NCI-H187 treated with DMSO at 0.1 percent for 48 hours (cell line): ENCODE measurements around the gene SLC16A13.
"Not testable (repeated sequence)": the region's sequence is repeated elsewhere in the genome, so short reads cannot be mapped to it uniquely, and the experiment has no call there.

Source experiments
- DNase-seq: peaks from one replicate; lab custom pipeline; 2025; lab: John Stamatoyannopoulos, UW

The SLC16A13 gene

DNA sequence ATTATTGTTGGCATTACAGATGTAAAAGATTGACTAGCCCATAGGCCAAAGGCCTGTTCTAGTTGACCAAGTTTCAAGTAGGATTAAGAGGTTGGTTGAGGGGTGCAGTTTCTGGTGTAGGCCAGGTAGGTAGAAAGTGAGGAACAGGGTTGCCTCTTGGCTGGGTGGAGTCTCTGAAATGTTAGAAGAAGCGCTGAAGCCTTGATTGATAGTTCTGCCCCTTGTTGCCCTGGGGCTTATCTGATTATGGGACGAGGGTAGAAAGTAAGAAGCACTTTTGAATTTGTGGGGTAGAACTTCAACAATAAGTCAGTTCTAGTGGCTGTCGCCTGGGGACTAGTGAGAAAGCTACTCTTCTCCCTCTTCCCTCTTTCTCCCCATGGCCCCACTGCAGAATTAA lies 6.7 kb upstream of the SLC16A13 start:
- no peak for DNase-seq

DNA sequence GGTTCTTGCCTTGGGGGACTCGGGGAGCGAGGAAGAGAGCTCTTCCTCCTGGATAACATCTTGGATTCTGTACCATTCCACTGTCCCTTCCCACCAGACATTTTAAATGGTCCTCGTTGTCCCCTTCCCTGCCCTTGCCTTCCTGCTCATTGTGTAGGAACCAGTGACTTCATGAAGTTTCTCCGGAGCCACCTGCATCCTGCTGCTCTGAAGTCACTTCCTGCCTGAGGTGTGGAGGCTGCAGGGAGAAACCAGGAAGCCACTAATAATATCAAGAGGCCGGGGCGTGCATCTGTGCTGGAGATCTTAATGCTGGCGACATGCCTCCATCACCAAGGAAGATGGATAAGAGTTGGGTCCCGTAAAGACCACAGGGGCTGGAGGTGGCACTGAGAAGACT lies 6.2 kb upstream of the SLC16A13 start:
- DNase-seq: no peak

DNA sequence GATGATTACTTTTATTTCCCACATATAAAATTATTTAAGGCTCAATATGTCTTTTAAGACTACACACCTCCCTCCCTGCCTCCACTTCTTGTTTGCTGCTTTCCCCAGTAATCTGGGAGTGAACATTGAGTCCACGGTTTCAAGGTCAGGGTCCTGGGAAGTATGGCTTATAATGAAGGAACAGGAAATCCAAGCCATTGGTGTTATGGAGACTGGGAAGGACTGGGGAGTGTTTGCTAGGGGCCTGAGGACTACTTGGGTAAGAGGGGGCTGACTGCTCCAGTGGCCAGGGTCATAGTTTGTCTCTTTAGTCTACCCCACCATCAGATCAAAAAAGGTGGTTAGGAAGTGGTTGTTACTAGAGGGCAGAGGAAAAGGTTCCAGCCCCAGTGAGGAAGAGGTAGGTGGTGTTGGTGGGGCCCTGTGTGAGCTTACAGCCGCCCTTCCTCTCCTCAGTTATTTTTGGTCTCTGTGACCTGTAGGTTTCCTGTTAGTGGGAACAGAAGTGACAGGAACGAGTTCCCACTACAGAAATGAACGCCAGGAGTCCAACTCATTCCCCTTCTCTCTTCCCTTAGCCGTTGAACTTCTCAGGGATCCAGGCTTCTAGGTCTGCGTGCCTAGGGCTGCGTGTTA lies 742 bp upstream of the SLC16A13 start:
- DNase-seq: no peak

DNA sequence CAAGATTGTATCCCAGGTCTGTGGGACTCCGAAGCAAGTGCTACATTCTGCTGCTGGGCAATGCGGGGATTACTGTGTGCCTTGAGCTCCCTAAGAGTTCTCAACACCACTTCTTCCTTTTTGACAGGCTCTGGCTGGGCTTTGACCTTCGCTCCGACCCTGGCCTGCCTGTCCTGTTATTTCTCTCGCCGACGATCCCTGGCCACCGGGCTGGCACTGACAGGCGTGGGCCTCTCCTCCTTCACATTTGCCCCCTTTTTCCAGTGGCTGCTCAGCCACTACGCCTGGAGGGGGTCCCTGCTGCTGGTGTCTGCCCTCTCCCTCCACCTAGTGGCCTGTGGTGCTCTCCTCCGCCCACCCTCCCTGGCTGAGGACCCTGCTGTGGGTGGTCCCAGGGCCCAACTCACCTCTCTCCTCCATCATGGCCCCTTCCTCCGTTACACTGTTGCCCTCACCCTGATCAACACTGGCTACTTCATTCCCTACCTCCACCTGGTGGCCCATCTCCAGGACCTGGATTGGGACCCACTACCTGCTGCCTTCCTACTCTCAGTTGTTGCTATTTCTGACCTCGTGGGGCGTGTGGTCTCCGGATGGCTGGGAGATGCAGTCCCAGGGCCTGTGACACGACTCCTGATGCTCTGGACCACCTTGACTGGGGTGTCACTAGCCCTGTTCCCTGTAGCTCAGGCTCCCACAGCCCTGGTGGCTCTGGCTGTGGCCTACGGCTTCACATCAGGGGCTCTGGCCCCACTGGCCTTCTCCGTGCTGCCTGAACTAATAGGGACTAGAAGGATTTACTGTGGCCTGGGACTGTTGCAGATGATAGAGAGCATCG lies 2.4 kb downstream of the SLC16A13 start:
- DNase-seq: no peak

DNA sequence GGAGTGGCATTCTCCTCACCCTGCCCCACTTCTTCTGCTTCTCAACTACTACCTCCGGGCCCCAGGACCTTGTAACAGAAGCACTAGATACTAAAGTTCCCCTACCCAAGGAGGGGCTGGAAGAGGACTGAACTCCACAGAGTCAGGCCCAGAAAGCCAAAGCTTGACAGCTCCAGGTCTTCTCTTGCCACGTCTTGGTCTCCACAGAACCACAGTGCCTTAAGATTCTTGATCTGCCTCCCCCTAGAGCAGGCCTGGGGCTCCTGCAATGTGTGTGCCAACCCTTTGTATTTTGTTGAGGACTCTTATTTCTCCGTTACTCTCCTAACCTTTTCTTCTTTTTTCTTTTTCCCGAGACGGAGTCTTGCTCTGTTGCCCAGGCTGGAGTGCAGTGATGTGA lies 4.0 kb downstream of the SLC16A13 start:
- no peak for DNase-seq

DNA sequence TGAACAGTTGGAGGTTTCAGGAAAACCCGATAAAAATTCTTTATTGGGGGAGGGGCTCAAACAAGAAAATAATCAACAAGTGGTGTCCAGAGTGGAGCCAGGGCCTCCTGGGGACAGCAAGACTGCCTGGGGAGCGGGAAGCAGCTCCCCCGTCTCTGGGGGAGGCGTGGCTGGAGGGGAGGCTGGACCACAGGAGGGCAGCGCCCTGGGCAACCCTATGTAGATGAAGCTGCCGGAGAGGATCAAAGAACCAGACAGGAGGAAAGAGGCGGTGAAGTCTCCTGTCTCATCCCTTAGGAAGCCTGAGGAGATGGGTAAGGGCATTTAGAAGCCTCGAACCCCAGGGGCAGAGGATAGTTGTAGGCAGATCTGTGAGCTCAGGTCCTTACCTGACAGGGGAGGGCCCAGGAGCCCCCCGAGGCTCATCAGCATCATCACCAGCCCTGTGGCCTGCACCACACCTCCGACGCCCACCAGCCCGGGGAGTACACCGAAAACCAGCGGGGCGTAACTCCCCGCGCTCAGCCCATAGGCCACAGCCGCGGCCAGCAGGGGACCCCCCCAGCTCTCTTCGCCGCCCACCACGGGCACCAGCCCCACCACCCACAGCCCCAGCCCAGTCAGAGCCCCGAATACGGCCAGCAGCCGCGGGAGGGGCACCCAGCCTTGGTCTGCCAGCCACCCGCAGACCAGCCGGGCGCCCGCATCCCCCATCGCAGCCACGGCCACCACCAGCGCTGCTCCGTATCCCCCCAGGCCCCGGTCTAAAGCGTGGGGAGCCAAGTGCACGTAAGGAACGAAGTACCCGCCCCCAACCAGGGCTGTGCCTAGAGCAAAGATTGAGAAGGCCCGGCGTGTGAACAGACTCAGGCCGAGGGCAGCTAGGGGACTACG lies 6.0 kb downstream of the SLC16A13 start:
- no peak for DNase-seq

DNA sequence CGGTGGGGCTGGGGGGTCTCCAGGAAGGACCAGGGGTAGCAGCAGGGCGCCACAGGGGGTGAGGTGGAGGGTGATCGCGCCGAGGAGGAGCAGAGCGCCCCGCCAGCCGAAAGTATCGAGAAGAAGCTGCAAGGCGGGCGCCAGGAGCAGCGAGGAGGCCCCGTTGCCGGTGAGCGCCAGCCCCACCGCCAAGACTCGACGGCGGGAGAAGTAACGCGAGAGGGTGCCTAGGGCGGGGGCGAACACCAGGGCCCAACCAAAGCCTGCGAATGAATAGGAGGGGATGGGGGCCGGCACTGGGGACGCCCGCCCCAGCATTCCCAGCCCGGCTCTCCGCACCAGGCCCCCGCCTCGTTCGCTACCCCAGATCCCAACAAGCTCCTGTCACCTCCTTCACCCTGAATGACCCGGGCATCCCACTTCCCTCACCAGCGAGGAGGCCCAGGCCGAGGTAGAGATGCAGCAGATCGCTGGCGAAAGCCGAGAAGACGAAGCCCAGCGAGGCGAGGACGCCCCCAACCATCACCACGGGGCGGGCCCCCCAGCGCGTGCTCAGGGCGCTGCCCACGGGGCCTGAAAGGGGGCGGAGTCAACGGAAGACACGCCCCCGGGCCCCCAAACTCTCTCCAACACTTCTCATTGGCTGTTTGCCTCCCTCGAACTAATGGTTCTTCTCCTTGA lies 6.8 kb downstream of the SLC16A13 start:
- DNase-seq: no peak

DNA sequence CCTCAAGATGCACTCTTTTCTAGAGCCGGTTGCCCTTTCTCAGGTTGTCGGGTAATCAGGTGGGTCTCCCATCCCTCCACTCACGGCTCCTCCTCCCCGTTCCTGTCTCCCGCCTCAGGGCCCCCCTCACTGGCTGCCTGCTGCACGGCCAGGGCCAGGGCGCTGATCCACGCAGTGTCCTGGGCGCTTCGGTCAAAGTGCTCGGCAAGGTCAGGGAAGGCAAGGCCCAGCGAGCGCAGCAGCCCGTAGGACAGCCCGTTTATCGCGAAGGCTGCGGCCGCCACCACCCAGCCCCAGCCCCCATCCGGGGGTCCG lies 7.3 kb downstream of the SLC16A13 start:
- DNase-seq: no peak

DNA sequence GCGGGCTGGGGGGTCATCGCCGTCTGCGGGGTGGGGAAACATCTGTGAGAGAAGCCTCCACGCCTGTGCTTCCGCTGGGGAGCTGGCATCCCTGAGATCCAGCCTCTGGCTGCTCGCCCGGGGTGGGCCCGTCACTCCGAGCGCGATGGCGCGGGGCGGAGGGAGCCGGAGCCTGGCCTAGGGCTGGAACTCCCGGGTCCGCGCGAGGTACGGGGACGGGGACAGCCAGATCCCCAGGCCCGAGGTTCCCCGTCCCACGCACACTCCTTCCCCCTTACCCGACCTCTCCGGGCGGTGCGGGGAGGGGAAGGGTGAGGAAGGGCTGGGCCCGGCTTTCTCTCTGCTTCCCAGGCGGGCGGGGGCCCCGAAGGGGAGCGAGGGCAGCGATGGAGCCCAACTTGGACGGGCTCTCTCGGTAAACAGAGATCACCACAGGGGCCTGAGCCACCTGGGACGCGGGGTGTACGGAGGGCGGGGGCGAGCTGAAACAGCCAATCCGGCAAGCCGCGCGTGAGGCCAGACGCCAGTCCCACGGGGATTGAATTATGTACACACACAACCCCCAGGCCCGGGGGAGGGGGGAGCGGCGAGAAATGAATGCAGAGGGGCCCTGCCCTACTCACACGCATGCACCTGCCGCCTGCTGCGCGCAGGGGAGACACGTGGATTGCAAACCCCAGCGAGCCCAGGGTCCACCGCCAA lies 7.8 kb downstream of the SLC16A13 start, which contains the start of gene SLC16A11:
Gene SLC16A11, minus strand, starts transcription at position 596 of the 702 bp plus-strand sequence. Its CDS starts 579 bp downstream, at position 17.
- DNase-seq: no peak

DNA sequence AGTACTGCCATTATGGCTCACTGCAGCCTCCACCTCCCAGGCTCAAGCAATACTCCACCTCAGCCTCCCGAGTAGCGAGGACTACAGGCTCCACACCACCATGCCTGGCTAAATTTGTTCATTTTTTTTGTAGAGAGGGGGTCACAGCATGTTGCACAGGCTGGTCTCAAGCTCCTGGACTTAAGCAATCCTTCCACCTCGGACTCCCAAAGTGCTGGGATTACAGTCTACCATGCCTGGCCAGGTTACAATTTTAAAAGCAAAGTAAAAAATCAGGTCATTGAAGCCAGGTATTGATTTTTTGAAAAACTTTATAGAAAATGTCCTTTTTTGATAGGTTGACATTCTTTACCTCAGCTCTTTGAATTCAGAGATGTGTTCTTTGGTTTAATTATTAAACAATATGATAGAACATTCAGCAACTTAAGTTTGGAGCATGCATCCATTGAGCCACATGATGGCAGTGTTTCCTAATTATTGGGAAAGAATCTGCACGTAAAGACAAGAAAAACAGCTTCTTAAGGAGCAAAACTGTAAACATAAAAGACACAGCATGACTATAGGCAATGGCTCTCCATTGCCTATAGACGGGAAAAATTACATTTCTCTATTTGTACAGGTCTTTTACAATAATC lies 9.8 kb downstream of the SLC16A13 start:
- DNase-seq: no peak

DNA sequence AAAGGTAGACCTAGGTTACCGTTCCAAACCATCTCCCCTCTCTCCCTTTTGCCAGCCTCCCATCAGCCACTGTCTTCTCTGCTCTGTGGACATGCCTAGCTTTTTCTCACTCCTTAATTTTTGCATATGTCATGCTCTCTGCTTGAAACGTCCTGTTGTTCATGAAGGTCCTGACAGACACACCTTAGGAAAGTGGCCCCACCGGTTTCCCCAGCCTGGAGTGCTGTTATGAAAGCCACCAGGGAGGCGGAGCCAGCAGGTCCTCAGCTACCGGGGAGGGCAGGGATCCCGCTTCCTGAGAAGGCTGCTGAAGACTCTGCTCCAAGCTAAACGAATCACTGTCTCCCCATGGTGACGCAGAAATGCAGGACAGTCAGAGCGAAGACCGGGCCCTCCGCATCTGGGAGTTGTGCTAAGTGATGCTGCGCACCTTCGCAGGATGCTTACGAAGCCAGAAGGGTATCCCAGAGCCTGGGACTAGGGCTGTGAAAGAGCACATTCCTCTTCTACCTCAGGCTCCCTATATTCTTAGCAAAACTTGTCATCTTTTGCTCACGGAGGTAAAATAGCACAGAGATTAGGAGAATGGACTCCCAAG lies 10.4 kb downstream of the SLC16A13 start:
- DNase-seq: no peak

DNA sequence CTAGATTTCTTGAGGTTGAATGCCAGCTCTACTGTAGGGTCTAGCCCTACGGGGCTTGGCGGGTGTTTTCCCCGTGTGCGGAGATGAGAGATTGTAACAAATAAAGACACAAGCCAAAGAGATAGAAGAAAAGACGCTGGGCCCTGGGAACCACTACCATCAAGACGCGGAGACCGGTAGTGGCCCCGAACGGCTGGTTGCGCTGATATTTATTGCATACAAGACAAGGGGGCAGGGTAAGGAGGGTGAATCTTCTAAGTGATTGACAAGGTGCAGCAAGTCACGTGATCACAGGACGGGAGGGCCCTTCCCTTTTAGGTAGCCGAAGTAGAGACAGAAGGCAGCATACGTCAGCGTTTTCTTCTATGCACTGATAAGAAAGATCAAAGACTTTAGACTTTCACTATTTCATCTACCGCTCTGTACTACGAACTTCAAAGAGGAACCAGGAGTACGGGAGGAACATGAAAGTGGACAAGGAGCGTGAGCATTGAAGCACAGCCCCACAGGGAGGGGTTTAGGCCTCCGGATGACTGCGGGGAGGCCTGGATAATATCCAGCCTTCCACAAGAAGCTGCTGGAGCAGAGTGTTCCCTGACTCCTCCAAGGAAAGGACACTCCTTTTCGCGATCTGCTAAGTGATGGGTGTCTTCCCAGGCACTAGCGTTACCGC lies 11.0 kb downstream of the SLC16A13 start:
- DNase-seq: not testable (repeated sequence)

DNA sequence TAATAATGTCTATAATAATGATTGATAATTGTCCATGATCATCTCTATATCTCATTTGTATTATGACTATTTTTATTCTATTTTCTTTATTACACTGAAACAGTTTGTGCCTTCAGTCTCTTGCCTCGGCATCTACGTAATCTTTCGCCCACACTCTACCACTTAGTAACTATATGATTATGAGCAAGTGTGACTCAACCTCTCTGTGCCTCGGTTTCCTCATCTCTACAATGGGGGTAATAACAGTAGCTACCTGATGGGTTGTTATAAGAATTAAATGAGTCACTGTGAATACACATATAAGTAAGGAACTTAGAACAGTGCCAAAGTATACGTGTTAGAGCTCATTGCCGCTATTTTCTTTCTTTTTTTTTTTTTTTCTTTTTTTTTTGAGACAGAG lies 11.8 kb downstream of the SLC16A13 start:
- no peak for DNase-seq

DNA sequence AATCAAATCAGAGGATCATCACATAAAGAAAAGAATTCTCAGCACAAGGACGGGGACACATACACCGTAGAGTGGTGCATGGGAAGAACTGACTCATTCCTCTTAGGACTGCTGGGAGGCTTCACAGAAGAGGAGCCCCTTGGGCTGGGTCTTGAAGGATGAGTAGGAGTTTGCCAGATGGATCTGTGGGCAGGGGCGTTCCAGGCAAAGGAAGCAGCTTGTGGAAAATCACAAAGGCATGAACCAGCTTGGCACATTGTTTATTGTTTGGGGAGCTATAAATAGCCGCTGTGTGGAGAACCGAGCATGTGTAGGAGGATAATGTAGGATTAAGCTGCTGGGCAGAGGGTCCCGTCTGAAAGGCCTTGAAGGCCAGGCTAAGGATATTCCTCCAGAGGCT lies 13.2 kb downstream of the SLC16A13 start:
- DNase-seq: no peak

DNA sequence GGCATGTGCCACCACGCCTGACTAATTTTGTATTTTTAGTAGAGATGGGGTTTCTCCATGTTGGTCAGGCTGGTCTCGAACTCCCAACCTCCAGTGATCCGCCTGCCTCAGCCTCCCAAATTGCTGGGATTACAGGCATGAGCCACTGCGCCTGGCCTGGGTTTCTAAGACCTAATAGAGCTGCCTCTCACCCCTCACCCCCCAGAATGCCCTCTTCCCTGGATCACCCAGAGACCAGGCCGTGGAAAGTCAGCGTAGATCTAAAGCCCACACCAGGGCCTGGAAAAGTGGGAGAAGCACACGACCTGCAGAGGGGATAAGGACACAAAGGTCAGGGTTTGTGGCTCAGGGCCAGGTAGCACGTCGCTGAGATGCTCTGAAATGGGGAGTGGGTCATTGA lies 14.8 kb downstream of the SLC16A13 start:
- not testable (repeated sequence) for DNase-seq

DNA sequence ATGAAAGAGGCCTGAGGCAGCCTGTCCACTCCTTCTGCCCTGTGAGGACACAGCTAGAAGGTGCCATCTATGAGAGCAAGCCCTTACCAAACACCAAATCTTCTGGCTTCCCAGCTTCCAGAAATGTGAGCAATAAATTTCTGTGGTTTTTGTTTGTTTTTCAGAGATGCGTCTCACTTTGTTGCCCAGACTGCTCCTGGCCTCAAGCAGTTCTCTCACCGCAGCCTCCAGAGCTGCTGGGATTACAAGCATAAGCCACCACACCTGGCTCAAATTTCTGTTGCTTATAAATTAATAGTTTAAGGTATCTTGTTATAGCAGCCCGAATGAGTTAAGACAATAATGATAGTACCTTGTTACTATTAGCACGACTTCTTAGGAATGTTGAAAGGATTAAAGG lies 20.6 kb downstream of the SLC16A13 start:
- DNase-seq: no peak

DNA sequence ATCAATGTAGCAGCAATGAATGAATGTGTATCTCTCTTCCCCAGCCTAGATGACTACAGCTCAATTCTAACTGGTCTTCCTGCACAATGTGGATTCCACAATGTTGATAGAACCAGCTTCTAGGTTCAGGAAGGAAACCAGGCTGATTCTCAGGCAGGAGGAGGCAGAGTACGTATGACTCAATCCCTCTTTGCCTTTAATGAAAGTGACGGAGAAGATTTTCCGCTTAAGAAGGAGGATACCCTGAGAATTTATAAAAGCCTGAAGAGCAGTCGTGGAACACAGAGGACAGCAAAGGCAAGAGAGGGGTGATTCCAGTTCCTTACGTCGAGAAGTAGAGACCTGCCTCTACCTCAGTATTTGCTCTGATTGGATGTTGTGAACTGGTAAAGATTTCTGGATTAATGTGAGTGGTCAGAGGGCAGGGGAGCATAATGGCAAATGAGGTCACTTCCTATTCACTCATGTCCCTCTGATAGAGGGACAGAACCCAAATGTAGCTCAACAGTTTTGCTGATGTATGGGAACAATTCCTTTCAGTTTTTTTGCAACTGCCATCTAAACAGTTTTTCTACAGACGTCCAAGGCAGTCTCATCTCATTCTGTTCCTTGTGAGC lies 23.1 kb downstream of the SLC16A13 start:
- no peak for DNase-seq

DNA sequence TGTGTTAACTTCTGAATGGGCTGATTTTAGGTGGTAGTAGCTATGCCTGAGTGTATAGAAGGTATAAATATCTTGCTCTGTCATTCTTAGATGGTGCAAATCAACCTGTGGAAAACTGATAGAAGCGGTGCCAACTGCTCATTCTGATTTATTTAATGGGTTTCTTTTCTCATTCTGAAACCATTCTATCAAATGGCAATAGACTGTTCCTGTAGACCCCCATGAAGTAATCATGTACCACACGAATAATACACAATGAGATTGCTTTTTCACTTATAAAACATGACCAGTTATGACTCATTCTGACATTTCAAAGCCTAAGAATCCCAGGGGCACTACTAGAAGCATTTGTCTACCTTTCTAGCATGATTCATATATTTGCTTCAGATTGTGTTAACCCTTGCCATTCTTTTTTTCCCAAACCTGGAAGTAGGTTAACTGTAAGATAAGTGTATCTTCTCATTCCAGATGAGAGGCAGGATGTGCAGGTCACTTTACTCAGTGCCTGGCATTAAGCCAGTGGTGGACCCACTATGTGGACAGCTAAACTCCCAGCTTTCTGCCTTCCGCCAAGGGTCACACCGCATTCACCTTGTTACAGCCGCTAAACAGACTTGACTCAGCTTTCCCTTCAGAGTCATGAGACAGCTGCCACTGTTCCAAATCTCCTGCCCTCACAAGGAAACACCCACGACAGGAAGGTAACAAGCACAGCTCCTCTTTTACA lies 24.5 kb downstream of the SLC16A13 start:
- DNase-seq: no peak
